Midbrain (tissue), 1 donor: ENCODE results near the gene CTRB2.
"Not testable (repeated sequence)": the region's sequence is repeated elsewhere in the genome, so short reads cannot be mapped to it uniquely, and the experiment has no call there.

Experiments
- DNase-seq: peaks from one replicate; lab custom pipeline; 2025; lab: John Stamatoyannopoulos, UW

Gene CTRB2

DNA sequence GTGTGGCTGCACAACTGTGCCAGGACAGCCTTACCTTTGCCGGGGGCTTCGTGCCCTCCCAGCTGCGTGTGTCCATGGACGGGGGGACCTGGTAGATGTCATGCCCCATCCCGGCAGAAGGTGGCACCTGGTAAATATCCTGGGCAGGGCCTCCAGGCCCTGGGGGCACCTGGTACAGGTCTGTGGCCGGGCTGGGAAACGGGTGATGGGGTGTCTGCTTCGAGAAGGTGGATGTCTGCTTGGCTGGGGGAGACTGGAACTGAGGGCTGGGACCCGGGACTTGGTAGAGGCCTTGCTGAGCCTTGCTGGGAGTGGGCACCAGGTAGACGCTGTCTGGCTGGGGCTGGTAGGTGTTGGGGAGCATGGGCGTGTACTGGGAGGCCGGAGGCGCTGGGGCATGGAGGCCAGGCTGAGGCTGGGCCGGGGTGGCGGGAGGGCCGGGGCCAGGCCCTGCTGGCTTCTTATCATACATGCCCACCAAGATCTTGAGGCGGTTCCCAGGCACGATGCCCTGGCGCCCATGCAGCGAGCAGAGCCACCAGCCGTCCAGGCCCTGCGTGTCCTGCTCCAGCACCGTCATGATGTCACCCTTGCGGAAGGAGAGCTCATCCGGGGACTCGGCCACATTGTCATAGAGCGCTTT lies 35.6 kb upstream of the CTRB2 start:
- DNase-seq = not testable (repeated sequence)

DNA sequence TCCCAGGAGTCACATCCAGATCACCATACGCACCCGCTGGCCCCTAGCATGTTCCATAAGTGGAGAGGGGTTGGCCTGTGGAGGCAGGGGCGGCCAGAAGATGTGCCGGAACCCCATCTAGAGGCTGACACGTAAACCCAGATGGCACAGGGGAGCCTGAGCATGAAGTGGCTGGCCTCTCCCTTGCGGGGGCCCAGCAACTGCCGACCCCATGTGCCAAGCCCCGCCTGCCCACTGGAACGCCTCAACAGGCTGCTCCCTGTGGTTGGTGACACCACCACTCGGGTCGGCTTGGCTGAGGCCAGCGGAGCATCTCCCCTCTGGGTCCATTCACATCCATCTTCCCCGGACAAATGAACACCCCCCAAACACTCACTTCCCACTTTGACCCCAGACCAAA lies 35.0 kb upstream of the CTRB2 start:
- no peak for DNase-seq

DNA sequence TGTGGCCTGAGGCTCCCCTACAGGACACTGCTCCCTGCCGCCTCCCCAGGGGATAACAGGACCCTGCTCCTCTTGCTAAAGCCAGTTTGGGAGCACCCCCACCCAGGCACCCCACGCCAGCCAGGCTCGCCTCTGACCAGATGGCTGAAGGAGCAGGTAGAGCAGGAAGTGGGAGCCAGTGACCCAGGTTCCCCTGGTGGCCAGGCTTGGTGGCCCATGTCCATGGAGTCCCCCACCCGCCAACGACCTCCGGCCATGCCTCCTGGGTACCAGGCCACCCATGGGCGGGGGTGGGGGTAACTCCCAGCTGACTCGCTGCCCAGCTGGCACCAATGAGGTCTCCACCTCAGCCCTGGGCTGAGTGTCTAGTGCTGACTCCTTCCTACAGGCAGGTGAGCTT lies 34.5 kb upstream of the CTRB2 start:
- no peak for DNase-seq

DNA sequence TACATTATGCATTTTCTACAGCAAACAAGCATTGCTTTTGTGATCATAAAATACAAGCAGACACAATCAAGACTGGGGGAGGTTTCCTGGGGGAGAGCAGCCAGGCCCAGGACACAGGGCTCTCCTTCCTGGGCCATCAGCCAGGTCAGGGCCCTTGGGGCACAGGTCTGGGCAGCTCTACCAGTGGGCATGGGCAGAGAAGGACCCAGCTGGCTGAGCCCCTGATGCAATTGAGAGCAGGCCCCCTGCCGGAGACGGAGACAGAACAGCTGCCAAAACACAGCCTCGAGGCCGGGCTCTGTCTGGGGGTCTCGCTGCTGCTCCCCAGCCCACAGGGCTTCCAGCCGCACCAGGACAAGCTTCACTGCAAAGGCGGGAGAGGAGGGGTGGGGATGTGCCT lies 33.7 kb upstream of the CTRB2 start:
- DNase-seq = not testable (repeated sequence)

- DNase-seq = no peak
Observed at GRCh38 chr16:75239542-75240122, 32.7 kb upstream of the CTRB2 start.

- no peak for DNase-seq
Observed at GRCh38 chr16:75238853-75239541, 32.0 kb upstream of the CTRB2 start.

DNA sequence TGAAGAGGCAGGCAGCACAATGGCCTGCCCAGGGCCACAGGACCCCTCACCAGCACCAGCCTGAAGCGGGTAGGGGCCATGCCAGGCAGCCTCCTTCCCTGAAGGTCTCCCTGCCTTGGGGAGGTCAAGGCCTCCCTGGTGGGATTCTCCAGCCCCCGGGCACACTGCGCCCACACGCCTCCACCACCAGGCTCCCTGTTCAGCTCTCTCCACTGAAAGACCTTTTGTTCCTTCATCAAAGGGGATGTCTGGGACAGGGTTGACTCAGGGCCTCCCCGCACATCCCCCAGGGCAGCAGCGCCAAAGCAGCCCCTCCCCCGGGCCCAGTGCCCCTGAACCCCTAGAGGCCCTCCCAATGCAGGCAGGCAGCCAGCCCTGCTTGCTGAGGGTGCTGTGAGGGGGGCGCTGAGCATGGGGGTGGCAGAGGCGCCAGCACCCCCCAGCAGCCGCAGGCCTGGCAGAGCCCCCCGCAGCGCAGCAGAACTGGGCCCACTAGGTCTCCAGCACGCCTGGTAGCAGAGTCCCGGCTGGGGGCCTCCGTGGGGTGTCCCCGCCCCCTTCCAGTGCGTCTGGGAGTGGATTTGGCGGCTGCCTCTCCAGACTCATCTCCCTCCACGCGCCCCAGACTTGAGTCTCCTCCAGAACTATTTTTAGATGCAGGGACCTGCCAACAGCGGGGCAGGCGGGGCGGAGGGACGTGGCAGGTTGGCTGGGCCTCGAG lies 31.3 kb upstream of the CTRB2 start:
- peak; percentile 87 for DNase-seq

DNA sequence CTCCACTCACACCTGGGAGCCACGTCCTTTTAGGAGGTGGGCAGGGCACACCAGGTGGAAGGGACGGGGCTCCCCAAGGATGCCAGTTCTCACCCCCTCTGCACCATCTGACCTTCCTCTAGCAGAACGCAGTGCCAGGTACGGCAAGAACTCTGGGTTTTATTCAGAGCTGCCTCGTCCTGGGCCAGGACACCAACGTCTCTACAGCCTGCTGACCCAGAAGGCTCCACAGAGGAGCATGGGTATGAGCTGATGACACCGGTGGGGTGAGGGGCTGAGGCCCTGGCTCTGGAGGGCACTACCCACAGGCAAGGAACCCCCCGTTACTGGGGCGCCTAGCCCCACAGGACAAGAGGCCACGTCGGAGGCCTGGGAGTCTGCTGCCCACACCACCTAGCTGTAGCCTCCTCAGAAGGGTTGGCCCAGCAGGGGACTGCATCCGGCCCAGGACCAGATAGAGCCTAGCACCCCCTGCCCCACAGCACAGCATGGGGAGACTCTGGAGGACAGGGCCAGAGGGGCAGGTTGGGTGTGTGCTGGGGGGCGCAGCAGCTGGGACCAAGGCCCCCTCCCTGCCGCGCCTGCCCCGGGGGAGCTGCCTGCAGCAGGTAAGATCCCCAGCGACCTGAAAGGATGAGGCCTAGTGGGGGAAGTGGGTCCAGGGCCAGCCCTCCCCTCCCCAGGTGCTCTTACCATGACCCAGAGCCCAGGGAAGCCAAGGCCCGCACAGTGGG lies 30.6 kb upstream of the CTRB2 start:
- no peak for DNase-seq

- DNase-seq = no peak
Observed at GRCh38 chr16:75236736-75237397, 29.9 kb upstream of the CTRB2 start.

- DNase-seq = no peak
Observed at GRCh38 chr16:75236232-75236631, 29.3 kb upstream of the CTRB2 start.

- no peak for DNase-seq
Observed at GRCh38 chr16:75235721-75236193, 28.8 kb upstream of the CTRB2 start.

DNA sequence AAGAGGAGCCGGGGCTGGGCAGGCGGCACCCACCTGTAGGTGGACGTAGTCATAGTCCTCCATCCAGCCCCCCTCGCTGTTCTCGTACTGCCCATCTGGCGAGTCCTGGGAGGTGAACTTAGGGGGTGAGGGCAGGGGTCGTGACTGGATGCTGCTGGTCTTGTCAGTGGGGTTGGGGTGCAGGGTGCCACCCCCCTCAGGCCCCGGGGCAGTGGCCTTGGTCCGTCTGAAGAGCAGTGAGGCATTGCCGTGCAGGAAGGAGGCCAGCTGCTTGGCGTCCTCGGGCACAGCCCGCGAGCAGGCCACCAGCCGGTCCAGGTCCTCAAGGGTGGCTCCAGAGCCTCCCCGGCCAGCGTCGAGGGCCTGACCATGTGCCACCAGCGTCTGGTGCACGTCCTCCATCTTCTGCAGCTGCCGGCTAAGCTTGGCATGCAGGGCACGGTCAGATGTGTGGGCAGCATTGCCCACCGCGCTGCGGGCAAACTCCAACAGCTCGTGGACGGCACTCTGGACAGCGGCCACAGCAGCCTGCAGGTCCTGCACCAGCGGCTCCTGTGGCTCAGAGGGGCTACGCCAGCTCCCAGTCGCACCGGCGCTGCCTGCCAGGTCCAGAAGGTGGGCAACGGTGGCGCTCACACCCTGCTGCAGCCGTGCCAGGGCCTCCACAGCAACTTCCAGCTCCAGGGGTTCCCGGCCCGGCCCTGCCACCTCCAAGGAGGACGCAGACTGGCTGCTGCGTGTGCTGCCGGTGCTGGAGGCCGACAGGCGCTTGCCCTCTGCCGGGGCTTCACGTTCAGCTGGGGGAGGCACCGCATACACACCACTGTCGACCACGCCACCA lies 28.1 kb upstream of the CTRB2 start:
- no peak for DNase-seq

GRCh38 chr16:75233611-75233938 lies 26.6 kb upstream of the CTRB2 start:
- DNase-seq = no peak

- no peak for DNase-seq
Observed at GRCh38 chr16:75231570-75231969, 24.6 kb upstream of the CTRB2 start.

DNA sequence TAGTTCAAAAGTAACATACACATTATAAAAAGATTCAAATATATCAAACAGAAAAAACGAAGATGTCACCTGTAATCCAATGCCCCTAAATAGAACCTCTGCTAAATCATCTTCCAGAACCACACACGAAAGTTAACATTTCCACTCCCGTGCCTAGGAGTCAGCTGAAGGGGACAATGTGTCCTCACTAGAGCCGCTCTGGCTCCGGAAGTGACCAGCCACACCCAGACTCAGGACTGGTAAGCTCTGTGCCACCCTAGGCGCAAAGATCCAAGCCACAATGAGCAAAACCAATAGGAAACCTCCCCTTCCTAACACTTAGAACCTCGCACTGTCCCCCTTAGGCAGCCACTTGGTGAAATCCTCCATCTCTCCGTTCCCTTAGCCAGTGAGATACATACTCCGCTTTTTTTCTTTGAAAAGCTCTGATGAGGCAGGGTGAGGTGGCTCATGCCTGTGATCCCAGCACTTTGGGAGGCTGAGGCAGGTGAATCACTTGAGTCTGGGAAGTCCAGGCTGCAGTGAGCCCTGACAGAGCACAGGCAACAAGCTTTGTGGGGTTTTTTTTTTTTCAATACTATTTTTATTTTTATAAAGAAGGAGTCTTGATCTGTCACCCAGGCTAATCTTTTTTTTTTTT lies 23.6 kb upstream of the CTRB2 start:
- DNase-seq = no peak

- no peak for DNase-seq
Observed at GRCh38 chr16:75229172-75230031, 22.4 kb upstream of the CTRB2 start.

- no peak for DNase-seq
Observed at GRCh38 chr16:75228143-75228976, 21.4 kb upstream of the CTRB2 start.
